ENCODE measurements around the gene ESR1.
"Not testable (repeated sequence)": the region's sequence is repeated elsewhere in the genome, so short reads cannot be mapped to it uniquely, and the experiment has no call there.

GRCh38 chr6:151899221-151899620, 91.7 kb downstream of the ESR1 start:
- not testable (repeated sequence) for TF ChIP-seq EZH2phosphoT487 (IDR thresholded peaks at IDR 0.05; ENCODE audit: insufficient read depth, low read depth); EZH2 (IDR thresholded peaks at IDR 0.05; ENCODE audit: insufficient read depth, poor library complexity, severe bottlenecking)
